ENCODE measurements around the gene GPS1. TPM values are rescaled to one million over a fixed set of nuclear protein-coding genes. Genes with fewer than 3 reads are reported as not detected.

GPS1 gene
- total RNA-seq, 3 donors from 2014 or later = 68.8 to 95.4 (median 94.4) TPM

GRCh38 chr17:82087961-82088837, 36.5 kb downstream of the GPS1 start:
- intact Hi-C loops (cut with DNase I; ENCODE audit: low total_unique reads) = loop anchor here (10.0 kb wide), 1 partner anchor 53 kb away; the partner anchor contains the start of genes DCXR and RAC3
- Histone ChIP-seq H3K4me1 (no peaks in the 10 kb centered on the region), H3K27ac (no peak overlapping the region), H3K36me3 (peaks cover 51% of the 10 kb centered on the region), H3K9me3 (no peaks in the 10 kb centered on the region), H3K27me3 (no peaks in the 10 kb centered on the region), H3K4me3 (no peak overlapping the region)
- no peak for DNase-seq (ENCODE audit: low spot score in 2 of 2)
- TF ChIP-seq POLR2AphosphoS5 (IDR thresholded peaks at IDR 0.05) = peak in 1 of 3 donors; percentile 2
- TF ChIP-seq, protein P1, sequence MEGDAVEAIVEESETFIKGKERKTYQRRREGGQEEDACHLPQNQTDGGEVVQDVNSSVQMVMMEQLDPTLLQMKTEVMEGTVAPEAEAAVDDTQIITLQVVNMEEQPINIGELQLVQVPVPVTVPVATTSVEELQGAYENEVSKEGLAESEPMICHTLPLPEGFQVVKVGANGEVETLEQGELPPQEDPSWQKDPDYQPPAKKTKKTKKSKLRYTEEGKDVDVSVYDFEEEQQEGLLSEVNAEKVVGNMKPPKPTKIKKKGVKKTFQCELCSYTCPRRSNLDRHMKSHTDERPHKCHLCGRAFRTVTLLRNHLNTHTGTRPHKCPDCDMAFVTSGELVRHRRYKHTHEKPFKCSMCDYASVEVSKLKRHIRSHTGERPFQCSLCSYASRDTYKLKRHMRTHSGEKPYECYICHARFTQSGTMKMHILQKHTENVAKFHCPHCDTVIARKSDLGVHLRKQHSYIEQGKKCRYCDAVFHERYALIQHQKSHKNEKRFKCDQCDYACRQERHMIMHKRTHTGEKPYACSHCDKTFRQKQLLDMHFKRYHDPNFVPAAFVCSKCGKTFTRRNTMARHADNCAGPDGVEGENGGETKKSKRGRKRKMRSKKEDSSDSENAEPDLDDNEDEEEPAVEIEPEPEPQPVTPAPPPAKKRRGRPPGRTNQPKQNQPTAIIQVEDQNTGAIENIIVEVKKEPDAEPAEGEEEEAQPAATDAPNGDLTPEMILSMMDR (IDR thresholded peaks at IDR 0.05) = no peak
- no peak for TF ChIP-seq POLR2A (IDR thresholded peaks at IDR 0.05)

DNA sequence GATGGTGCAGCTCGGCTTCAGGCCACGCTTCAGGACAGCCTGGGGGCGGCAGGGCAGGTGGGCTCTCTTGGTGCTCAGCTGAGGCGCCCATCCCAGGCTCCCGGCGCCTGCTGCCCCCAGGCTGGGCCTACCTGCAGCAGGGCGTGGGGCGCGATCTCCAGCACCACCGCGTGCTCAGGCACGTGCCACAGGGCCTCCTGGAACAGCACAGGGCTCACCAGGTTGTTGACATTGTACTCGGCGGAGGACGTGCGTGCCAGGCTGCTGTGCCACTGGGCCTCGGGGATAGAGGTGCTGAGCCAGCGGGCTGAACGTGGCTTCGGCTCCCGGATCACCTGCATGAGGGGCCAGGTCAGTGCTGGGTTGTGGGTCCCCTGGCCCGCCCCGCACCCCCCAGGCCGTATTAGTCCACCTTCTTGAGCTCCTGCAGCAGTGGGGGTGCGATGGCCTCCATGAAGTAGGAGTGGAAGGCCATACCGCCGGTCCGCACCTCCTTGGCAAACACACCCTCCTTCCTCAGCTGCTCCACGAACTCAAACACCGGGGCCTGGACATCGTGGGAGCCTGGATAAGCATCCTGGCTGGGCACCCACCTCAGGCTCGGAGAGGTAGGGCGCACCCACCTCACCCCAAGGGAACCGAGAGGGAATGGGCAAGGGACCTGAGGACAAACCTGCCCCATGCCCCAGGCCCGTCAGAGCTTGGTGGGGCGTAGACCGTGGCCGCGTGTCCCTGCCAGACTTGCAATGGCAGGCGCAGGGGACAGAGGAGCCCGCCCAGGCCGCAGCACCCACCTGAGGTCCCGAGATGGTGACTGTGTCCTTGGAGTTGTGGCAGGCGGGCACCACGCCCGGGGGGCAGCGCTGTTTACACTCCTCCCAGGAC, 37.4 kb downstream of the GPS1 start:
- peaks cover 51% of the 10 kb centered on the region for H3K36me3 ChIP-seq
- H3K4me1 ChIP-seq = no peaks in the 10 kb centered on the region
- intact Hi-C loops (cut with DNase I; ENCODE audit: low total_unique reads) = loop anchor here (10.0 kb wide), 1 partner anchor 54 kb away; the partner anchor contains the start of genes DCXR and RAC3
- TF ChIP-seq, protein P1 (IDR thresholded peaks at IDR 0.05) = no peak
- TF ChIP-seq POLR2A (IDR thresholded peaks at IDR 0.05) (no peak), POLR2AphosphoS5 (IDR thresholded peaks at IDR 0.05) (no peak)
- no peak overlapping the region for H3K27ac ChIP-seq
- no peak overlapping the region for H3K4me3 ChIP-seq
- no peaks in the 10 kb centered on the region for H3K9me3 ChIP-seq
- no peaks in the 10 kb centered on the region for H3K27me3 ChIP-seq
- DNase-seq (ENCODE audit: low spot score in 2 of 2) = no peak

DNA sequence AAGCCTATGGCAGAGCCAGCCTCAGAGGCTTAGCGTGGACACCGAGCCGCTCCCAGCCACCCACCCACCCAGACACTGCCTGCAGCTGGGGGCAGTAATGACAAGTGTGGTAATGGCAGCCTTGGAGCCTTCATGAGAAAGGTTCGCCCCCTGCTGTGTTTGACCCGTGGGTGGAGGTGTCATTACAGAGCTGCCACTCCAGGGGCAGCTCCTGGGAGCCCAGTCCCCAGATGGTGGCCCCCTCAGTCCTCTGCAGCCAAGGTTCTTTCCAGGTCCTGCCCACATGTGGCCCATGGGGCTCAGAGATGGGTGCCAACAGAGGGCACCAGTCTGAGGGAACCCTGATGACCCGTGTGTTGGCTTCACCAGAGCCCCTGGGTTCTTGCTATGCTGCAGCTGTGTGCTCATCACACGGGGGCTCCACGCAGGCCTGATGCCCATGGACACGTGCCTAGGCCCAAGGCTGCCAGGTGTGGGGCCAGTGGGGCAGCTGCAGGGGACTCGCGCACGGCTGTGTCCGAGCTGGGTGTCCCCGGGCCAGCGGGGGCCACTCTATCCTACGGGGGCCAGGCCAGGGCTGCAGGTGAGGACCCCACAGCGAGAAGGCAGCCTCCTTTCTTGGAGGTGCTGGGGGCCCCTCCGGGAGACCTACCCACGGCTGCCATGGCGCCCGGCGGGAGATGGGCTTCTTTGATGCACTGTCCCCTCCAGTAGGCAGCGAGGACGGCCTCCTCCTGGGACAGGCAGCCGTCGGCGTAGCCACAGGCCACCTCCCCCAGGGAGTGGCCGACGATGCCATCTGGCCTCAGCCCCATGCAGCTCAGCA, 38.2 kb downstream of the GPS1 start:
- no peaks in the 10 kb centered on the region for H3K4me1 ChIP-seq
- no peak for DNase-seq (ENCODE audit: low spot score in 2 of 2)
- intact Hi-C loops (cut with DNase I; ENCODE audit: low total_unique reads) = loop anchor here (10.0 kb wide), 1 partner anchor 55 kb away; the partner anchor contains the start of genes DCXR and RAC3
- H3K36me3 ChIP-seq = peaks cover 43% of the 10 kb centered on the region
- no peak for TF ChIP-seq POLR2A (IDR thresholded peaks at IDR 0.05)
- TF ChIP-seq POLR2AphosphoS5 (IDR thresholded peaks at IDR 0.05) = no peak
- TF ChIP-seq, protein P1 (IDR thresholded peaks at IDR 0.05) = no peak
- H3K4me3 ChIP-seq = no peak overlapping the region
- H3K27ac ChIP-seq = no peak overlapping the region
- no peaks in the 10 kb centered on the region for H3K27me3 ChIP-seq
- H3K9me3 ChIP-seq = no peaks in the 10 kb centered on the region

DNA sequence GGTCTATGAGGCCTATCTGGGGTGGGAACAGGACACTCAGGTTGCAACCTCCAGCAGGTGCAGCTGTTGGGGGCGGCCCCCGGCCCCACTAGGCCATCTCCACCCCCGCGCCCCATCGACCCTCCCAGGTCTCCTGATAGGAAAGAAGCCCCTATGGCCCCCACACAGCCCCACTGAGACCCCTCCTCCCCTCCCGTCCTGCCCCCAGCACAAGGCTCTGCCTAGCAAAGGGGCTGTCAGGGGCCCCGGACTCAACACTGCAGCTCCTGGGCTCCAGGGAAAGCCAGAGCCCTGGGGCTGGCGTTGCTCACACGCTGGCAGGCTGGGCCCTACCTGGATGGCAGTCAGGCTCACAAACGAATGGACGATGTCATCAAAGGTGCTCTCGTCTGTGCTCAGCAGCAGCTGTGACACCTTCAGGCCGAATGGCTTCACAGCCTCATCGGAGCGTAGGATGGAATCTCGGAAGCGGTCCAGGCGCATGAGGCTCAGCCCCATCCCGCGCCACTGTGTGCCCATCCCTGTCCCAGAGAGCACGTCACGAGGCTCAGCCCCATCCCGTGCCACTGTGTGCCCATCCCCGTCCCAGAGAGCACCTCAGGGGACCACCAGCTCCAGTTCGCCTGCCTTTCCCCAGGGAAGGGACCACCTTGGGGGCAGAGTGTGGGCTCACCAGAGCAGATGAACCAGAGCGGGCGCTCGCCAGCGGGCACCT, 39.0 kb downstream of the GPS1 start:
- intact Hi-C loops (cut with DNase I; ENCODE audit: low total_unique reads) = no loop called here
- no peaks in the 10 kb centered on the region for H3K9me3 ChIP-seq
- TF ChIP-seq POLR2A (IDR thresholded peaks at IDR 0.05) = no peak
- TF ChIP-seq POLR2AphosphoS5 (IDR thresholded peaks at IDR 0.05) = peak in 1 of 3 donors; percentile 2
- no peak overlapping the region for H3K27ac ChIP-seq
- H3K4me3 ChIP-seq = no peak overlapping the region
- no peaks in the 10 kb centered on the region for H3K4me1 ChIP-seq
- no peaks in the 10 kb centered on the region for H3K27me3 ChIP-seq
- peaks cover 38% of the 10 kb centered on the region for H3K36me3 ChIP-seq
- no peak for DNase-seq (ENCODE audit: low spot score in 2 of 2)
